ENCODE results near the gene CASP12. TPM values are rescaled to one million over a fixed set of nuclear protein-coding genes. Genes with fewer than 3 reads are reported as not detected.

The CASP12 gene
- total RNA-seq, 4 donors from 2014 or later, result 0.64 to 1.1 (median 0.84) TPM; not detected in 1

GRCh38 chr11:104837969-104838639 lies 60.2 kb downstream of the CASP12 start:
- WGBS, 2 donors, result 90 to 91% methylated on average over 5 of the region's 5 CpGs
- no peak for TF ChIP-seq POLR2A (IDR thresholded peaks at IDR 0.05)
- TF ChIP-seq, protein P1, sequence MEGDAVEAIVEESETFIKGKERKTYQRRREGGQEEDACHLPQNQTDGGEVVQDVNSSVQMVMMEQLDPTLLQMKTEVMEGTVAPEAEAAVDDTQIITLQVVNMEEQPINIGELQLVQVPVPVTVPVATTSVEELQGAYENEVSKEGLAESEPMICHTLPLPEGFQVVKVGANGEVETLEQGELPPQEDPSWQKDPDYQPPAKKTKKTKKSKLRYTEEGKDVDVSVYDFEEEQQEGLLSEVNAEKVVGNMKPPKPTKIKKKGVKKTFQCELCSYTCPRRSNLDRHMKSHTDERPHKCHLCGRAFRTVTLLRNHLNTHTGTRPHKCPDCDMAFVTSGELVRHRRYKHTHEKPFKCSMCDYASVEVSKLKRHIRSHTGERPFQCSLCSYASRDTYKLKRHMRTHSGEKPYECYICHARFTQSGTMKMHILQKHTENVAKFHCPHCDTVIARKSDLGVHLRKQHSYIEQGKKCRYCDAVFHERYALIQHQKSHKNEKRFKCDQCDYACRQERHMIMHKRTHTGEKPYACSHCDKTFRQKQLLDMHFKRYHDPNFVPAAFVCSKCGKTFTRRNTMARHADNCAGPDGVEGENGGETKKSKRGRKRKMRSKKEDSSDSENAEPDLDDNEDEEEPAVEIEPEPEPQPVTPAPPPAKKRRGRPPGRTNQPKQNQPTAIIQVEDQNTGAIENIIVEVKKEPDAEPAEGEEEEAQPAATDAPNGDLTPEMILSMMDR (IDR thresholded peaks at IDR 0.05), result no peak
- no peak overlapping the region for H3K4me3 ChIP-seq (ENCODE audit: low read depth, poor library complexity, severe bottlenecking)
- no peak for DNase-seq (ENCODE audit: low spot score in 2 of 2)
- intact Hi-C loops (cut with DNase I; ENCODE audit: low total_unique reads), result no loop called here

GRCh38 chr11:104836691-104837090 lies 61.6 kb downstream of the CASP12 start:
- intact Hi-C loops (cut with DNase I; ENCODE audit: low total_unique reads), result no loop called here

More at GRCh38 chr11:104836691-104837090, 61.6 kb downstream of the CASP12 start:
- H3K4me3 ChIP-seq (ENCODE audit: low read depth, poor library complexity, severe bottlenecking), result no peak overlapping the region
- TF ChIP-seq, protein P1 (IDR thresholded peaks at IDR 0.05), result no peak
- TF ChIP-seq POLR2A (IDR thresholded peaks at IDR 0.05), result no peak
- 39 to 48% methylated on average over 2 of the region's 2 CpGs for WGBS, 2 donors
- DNase-seq (ENCODE audit: low spot score in 2 of 2), result no peak

Other genes with a start within 250 kb of the CASP12 start
- gene CASP4, start 70.1 kb upstream of the CASP12 start, total RNA-seq, result 100 to 1,000 TPM in 3 of 4 donors, 10 to 100 TPM in 1; 86.3 to 124 (median 110) TPM
- under 1 TPM in 1 of 4 donors, not detected in 3; 0.21 TPM for gene CASP5, start 124.7 kb upstream of the CASP12 start, total RNA-seq
- gene CASP1, start 136.7 kb upstream of the CASP12 start, total RNA-seq, result 10 to 100 TPM; 17.8 to 31.6 (median 22.5) TPM
- 1 to 10 TPM; 3.8 to 9.0 (median 4.4) TPM for gene CARD16, start 146.9 kb upstream of the CASP12 start, total RNA-seq
- 10 to 100 TPM in 3 of 4 donors, 1 to 10 TPM in 1; 4.6 to 13.9 (median 13.1) TPM for gene CARD18, start 241.3 kb upstream of the CASP12 start, total RNA-seq